ENCODE measurements around the gene IQGAP3.
A peak's percentile ranks its signal among the peaks of the same experiment; 100 is the strongest.

Gene IQGAP3

GRCh38 chr1:156593661-156593989 lies 21.3 kb upstream of the IQGAP3 start:
- H3K4me3 ChIP-seq (ENCODE audit: low read length) = no peak overlapping the region
- no peak for TF ChIP-seq CTCF (IDR thresholded peaks at IDR 0.05; ENCODE audit: insufficient read depth, low read depth, low read length, missing control alignments)
- no peak for DNase-seq (ENCODE audit: low read depth)

- no peak for DNase-seq (ENCODE audit: low read depth)
- H3K4me3 ChIP-seq (ENCODE audit: low read length) = no peak overlapping the region
- TF ChIP-seq CTCF (IDR thresholded peaks at IDR 0.05; ENCODE audit: insufficient read depth, low read depth, low read length, missing control alignments) = no peak
Observed at GRCh38 chr1:156592910-156593660, 20.7 kb upstream of the IQGAP3 start.

- peak overlapping the region; percentile 74 for H3K4me3 ChIP-seq (ENCODE audit: low read length)
- TF ChIP-seq CTCF (IDR thresholded peaks at IDR 0.05; ENCODE audit: insufficient read depth, low read depth, low read length, missing control alignments) = no peak
- DNase-seq (ENCODE audit: low read depth) = no peak
Observed at GRCh38 chr1:156592158-156592909, 20.0 kb upstream of the IQGAP3 start.

GRCh38 chr1:156591432-156592157 lies 19.2 kb upstream of the IQGAP3 start, which contains the start of gene NAXE:
TSS of gene NAXE (plus strand) at chr1:156591776. CDS start at chr1:156591805, 29 bp downstream.
- no peak for TF ChIP-seq CTCF (IDR thresholded peaks at IDR 0.05; ENCODE audit: insufficient read depth, low read depth, low read length, missing control alignments)
- peak; percentile 60 for DNase-seq (ENCODE audit: low read depth)
- H3K4me3 ChIP-seq (ENCODE audit: low read length) = peak within 1 kb of the TSS; percentile 74

GRCh38 chr1:156591181-156591431 lies 18.7 kb upstream of the IQGAP3 start:
- DNase-seq (ENCODE audit: low read depth) = no peak
- peak overlapping the region; percentile 74 for H3K4me3 ChIP-seq (ENCODE audit: low read length)
- no peak for TF ChIP-seq CTCF (IDR thresholded peaks at IDR 0.05; ENCODE audit: insufficient read depth, low read depth, low read length, missing control alignments)

- peak overlapping the region; percentile 74 for H3K4me3 ChIP-seq (ENCODE audit: low read length)
- no peak for DNase-seq (ENCODE audit: low read depth)
Observed at GRCh38 chr1:156590326-156591180, 18.2 kb upstream of the IQGAP3 start.

More at GRCh38 chr1:156590326-156591180, 18.2 kb upstream of the IQGAP3 start:
- TF ChIP-seq CTCF (IDR thresholded peaks at IDR 0.05; ENCODE audit: insufficient read depth, low read depth, low read length, missing control alignments) = no peak
